ACC112 (cell line): ENCODE data around the gene PLA2G6.
"Not testable (repeated sequence)": the region's sequence is repeated elsewhere in the genome, so short reads cannot be mapped to it uniquely, and the experiment has no call there.

Experiments used
- H2AFZ ChIP-seq: fragments of 200-600 bp; sonication (generic); one replicate; pipeline ENCODE4 v1.6.0; 2017; ENCODE audit warnings: antibody characterized with exemption, low read length; ENCODE audit not compliant: unreplicated experiment
- H3K27ac ChIP-seq: fragments of 200-600 bp; sonication (generic); 2 replicates; pipeline ENCODE4 v1.5.1; 2014; ENCODE audit warnings: low read depth, mild to moderate bottlenecking, antibody characterized with exemption, low read length, moderate library complexity
- H3K27me3 ChIP-seq: fragments of 200-600 bp; sonication (generic); 2 replicates; pipeline ENCODE4 v1.6.1; 2014; ENCODE audit warnings: mild to moderate bottlenecking, antibody characterized with exemption, low read length, moderate library complexity, mixed read lengths; ENCODE audit not compliant: insufficient read depth
- H3K36me3 ChIP-seq: fragments of 200-600 bp; sonication (generic); 2 replicates; pipeline ENCODE4 v1.6.1; 2016; ENCODE audit warnings: mild to moderate bottlenecking, antibody characterized with exemption, low read length, moderate library complexity, mixed read lengths; ENCODE audit not compliant: insufficient read depth
- H3K4me1 ChIP-seq: fragments of 200-600 bp; sonication (generic); one replicate; pipeline ENCODE4 v1.6.1; 2016; ENCODE audit warnings: low read length, mixed read lengths; ENCODE audit not compliant: insufficient read depth, unreplicated experiment, control insufficient read depth
- H3K4me3 ChIP-seq: fragments of 200-600 bp; sonication (generic); 2 replicates; pipeline ENCODE4 v1.5.1; 2014; ENCODE audit warnings: mild to moderate bottlenecking, low read depth, low read length
- H3K79me2 ChIP-seq: fragments of 200-600 bp; sonication (generic); one replicate; pipeline ENCODE4 v1.6.0; 2016; ENCODE audit warnings: low read length; ENCODE audit not compliant: control insufficient read depth, unreplicated experiment, insufficient read depth

PLA2G6 gene

DNA sequence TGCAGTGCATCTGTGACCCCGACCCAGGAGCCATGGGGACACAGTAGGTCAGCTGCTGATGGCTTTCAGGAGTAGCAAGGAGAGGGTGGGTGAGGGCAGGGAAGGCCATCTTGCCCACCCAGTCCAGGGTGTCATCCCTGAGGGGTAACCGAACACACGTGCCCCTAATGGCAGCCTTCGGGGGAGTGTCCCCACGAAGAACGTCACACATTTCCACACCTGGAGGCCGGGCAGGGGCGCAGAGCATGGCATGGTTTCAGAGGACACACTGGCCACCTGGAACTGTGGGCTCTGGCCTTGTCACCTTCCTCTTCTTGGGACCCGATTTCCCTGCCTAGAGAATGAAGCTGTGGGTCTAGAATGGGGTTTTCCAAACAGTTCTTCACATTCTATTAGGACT is 51.8 kb downstream of the PLA2G6 start:
- no peaks in the 10 kb centered on the region for H3K79me2 ChIP-seq
- no peaks in the 10 kb centered on the region for H3K36me3 ChIP-seq
- peaks cover 3% of the 10 kb centered on the region for H3K4me1 ChIP-seq
- H3K27ac ChIP-seq = no peak overlapping the region
- H3K4me3 ChIP-seq = no peak overlapping the region
- H3K27me3 ChIP-seq = no peaks in the 10 kb centered on the region
- H2AFZ ChIP-seq = no peak overlapping the region

DNA sequence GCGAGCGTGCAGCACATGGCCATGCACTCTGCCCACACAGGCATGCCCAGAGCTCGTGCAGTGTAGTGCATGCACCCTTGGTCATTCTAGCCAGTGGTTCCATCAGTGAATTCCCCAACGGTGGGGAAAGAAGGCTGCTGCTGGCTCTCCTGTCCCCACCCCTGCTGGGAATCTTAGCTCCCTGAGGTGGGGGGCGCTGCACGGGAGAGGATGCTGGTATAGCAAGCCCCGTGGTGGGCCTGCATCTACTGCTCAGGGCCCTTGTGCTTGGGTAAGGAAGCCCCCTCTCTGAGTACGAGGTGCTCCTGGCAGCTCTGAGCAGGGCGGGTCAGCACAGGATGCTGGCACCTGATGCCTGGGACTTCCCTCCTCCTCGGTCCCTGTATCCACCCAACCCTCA is 52.6 kb downstream of the PLA2G6 start:
- no peak overlapping the region for H3K4me3 ChIP-seq
- no peaks in the 10 kb centered on the region for H3K4me1 ChIP-seq
- H3K27ac ChIP-seq = no peak overlapping the region
- H3K79me2 ChIP-seq = no peaks in the 10 kb centered on the region
- no peak overlapping the region for H2AFZ ChIP-seq
- no peaks in the 10 kb centered on the region for H3K36me3 ChIP-seq
- H3K27me3 ChIP-seq = no peaks in the 10 kb centered on the region

DNA sequence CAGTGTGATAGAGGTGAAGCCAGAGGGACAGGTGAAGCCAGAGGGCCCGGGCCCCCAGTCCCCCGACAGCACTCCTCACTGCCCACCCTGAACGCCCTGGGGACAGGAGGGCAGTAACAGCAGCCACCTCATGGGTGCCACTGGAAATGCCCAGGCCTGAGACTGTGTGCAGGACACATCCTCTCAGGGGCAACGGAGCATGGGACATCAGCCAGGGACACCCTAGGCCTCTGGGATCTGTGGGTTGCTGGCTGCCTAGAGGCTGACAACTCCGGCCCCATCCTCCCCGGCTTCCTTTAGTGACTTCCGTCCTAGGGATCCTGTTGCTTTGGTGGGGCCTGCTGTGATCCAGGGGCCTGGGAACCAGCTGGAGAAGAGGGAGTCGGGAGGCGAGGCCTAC is 53.8 kb downstream of the PLA2G6 start:
- Histone ChIP-seq H3K79me2 (no peaks in the 10 kb centered on the region), H3K27ac (no peak overlapping the region), H3K4me3 (no peak overlapping the region)

DNA sequence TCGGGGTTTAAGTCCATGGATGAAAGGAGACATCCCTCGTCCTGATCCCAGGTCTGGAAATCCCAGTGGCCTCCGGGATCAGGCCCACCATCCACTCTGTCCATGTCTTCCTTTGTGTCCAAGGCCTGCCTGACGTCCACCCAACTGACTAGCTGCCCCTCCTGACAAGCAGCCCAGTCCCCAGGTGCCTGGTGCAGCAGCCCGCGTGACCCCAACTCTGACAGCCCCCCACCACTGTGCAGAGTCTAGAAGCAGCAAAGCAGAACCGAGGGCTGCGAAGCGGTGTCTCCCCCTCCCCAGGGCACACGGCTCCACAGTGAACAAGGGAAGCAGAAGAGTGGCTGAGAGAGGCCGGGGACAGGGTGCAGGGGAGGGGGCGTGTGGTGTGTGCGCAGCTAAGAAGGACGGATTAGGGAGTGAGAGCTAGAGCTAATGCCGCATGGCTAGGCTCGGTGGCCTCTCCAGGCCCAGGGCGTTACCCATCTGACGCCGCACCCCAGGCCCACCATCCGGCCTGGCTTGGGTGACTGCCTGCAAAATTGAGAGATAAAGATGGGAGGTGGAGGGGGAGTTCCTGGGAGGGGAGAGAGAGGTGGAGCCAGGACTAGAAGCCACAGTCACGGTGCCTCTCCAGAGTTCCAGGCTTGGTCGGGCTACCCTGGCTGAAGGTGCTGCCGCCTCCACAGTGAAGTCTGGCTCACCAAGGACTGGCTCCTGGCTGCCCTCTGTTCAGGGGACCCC is 54.5 kb downstream of the PLA2G6 start:
- no peaks in the 10 kb centered on the region for H3K36me3 ChIP-seq
- no peaks in the 10 kb centered on the region for H3K27me3 ChIP-seq
- H3K27ac ChIP-seq = no peak overlapping the region
- no peaks in the 10 kb centered on the region for H3K4me1 ChIP-seq
- H3K79me2 ChIP-seq = no peaks in the 10 kb centered on the region
- no peak overlapping the region for H2AFZ ChIP-seq
- H3K4me3 ChIP-seq = no peak overlapping the region

More for the DNA sequence above, 53.8 kb downstream of the PLA2G6 start:
- Histone ChIP-seq H3K4me1 (no peaks in the 10 kb centered on the region), H3K36me3 (no peaks in the 10 kb centered on the region), H3K27me3 (no peaks in the 10 kb centered on the region), H2AFZ (no peak overlapping the region)

DNA sequence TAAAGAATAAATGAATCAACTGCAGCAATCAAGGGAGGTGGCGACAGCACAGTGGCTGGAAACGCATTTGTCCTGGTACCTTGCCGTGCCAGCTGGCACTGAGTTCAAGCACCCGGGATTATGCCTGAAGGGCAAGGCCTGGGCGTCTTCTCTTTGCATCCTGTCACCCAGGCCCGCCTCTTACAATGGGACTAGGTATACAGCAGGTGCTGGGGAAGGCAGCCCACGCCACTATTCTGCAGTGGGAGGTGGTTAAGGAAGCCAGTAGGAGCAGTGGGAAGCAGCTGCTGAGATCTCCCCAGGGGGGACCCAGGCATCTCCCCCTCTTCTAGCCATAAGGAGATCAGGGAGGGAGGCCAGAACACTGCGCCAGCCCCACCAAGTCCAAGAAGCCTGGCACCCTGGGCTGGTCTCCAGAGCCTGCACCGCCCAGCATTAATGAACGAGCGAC is 55.9 kb downstream of the PLA2G6 start:
- Histone ChIP-seq H3K36me3 (no peaks in the 10 kb centered on the region), H2AFZ (no peak overlapping the region), H3K79me2 (no peaks in the 10 kb centered on the region), H3K4me1 (no peaks in the 10 kb centered on the region), H3K4me3 (no peak overlapping the region), H3K27ac (no peak overlapping the region), H3K27me3 (no peaks in the 10 kb centered on the region)

DNA sequence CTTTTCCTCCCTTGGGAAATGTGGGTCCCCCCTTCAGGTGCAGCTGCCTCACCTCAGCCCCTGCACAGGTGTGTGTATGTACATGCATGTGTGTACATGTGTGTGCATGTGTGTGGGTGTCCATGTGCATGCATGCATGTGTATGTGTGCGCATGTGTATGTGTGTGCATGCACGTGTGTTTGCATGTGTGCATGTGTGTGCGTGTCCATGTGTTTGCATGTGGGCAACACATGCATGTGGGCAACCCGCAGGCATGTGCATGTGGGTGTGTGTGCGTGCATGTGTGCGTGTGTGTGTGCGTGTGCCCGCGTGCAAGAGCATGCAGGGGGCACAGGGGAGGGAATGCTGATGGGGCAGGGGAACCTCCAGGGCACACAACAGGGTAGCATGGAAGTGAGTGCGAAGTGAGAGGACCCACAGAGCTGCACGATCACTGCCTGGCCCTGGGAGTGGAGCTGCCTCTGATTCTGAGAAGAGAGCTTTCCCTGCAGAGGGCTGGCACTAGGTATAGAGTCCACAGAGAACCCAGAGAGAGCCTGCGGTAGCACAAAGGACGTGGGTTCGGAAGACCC is 56.5 kb downstream of the PLA2G6 start:
- Histone ChIP-seq H3K4me1 (no peaks in the 10 kb centered on the region), H3K27me3 (no peaks in the 10 kb centered on the region), H3K4me3 (no peak overlapping the region), H3K79me2 (no peaks in the 10 kb centered on the region), H2AFZ (no peak overlapping the region), H3K27ac (no peak overlapping the region), H3K36me3 (no peaks in the 10 kb centered on the region)

DNA sequence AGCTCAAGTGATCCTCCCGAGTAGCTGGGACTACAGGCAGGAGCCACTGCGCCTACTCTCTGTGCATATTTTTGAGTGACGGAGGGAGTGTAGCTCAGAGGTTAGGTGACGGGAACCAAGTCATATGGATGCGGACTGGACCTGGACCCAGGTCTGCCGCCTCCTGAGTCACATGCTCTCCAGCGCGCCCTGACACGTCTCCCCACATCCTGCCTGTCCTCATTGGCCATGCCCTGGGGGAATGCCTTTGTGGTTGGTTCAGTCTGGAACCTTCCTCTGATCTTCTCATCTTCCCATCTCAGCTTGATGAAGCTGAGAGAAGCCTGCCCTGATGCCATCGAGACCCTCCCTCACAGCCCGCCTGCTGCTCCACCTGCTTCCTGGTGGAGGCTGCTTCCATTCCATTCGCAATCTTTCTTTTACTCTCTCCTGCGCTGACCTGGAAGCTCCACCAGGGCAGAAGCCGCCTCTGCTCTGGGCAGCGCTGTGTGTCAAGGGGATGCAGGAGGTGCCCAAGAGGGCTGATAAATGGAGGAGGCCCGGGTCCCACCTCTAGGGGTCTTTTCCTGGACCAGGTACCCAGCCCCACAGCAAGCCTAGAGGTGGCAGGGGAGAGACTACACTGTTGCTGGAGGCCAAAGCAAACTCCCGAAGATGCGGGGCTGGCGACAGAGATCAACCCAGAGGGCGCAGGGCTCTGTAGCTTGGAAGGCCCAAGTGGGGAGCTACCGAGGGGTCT is 57.2 kb downstream of the PLA2G6 start:
- Histone ChIP-seq H3K36me3 (no peaks in the 10 kb centered on the region), H3K4me1 (no peaks in the 10 kb centered on the region), H3K4me3 (no peak overlapping the region), H2AFZ (no peak overlapping the region), H3K79me2 (no peaks in the 10 kb centered on the region), H3K27me3 (no peaks in the 10 kb centered on the region), H3K27ac (no peak overlapping the region)

DNA sequence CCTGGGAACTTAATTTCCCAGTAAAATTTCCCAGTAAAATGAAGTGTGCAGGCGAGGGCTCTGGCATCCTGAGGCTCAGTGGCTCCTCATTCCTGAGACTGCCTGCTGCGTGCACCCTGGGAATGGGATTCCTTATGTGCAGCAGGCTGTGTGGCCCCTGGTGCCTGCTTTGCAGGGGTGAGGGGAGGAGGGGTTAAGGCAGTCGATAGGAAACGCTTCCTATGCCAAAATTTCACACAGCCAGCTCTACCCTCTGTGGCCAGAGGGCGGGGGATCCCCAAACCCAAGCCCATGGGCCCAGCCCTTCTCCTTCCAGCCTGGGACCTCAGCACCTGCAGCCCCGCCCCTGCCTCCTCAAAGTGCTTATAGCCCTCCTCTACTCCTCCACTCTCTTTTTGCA is 59.0 kb downstream of the PLA2G6 start:
- Histone ChIP-seq H2AFZ (no peak overlapping the region), H3K79me2 (no peaks in the 10 kb centered on the region), H3K27me3 (no peaks in the 10 kb centered on the region), H3K36me3 (no peaks in the 10 kb centered on the region), H3K27ac (no peak overlapping the region), H3K4me1 (no peaks in the 10 kb centered on the region), H3K4me3 (no peak overlapping the region)

DNA sequence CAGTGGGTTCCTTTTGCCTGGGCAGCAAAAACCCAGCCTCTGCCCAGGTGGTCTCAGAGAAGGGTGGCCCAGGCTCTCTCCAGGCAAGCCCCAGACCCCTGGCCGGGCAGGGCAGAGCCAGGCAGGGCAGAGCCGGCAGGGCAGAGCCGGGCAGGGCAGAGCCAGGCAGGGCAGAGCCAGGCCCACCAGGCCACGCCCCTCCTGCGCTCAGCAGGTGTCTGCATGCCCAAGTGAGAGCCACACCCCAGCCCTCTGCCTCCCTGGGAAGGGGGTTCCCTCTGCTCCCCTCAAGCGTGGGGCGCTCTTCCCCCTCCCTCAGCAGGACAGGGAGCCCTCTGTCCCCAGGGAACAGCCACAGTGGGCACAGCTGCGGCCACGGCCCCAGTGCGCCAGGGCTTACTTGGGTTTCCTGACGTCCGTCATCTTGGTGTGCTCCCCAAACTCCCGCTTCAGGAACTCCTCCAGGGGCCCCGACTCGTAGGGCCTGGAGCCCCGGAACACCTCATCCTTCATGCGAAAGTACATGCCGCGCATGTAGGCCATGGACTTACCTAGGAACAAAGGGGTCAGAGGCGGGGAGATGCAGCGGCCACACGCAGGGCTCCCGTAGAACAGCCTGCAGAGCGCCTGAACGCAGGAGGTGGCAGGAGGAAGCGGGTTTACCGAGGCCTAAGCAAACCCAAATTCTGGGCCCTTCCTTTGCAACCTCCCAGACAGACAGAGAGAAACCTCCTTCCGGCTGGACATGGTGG is 61.1 kb downstream of the PLA2G6 start:
- Histone ChIP-seq H3K4me1 (no peaks in the 10 kb centered on the region), H3K27ac (no peak overlapping the region), H3K36me3 (no peaks in the 10 kb centered on the region), H2AFZ (no peak overlapping the region), H3K27me3 (no peaks in the 10 kb centered on the region), H3K4me3 (no peak overlapping the region), H3K79me2 (no peaks in the 10 kb centered on the region)

DNA sequence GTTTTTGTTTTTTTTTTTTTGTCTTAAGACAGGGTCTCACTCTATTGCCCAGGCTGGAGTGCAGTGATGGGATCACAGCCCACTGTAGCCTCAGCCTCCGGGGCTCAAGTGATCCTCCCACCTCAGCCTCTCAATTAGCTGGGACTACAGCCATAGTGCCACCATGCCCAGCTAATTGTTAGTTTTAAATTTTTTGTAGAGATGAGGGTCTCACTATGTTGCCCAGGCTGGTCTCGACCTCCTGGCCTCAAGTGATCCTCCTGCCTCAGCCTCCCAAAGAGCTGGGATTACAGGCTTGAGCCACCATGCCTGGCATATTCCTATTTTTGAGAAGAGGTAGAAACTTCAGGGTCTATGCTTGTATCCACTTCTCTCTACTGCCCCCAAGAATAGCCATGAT is 62.9 kb downstream of the PLA2G6 start:
- H2AFZ ChIP-seq, H3K36me3 ChIP-seq, H3K4me3 ChIP-seq, H3K79me2 ChIP-seq, H3K27ac ChIP-seq, H3K27me3 ChIP-seq, H3K4me1 ChIP-seq: not testable (repeated sequence)
